IPS DF 19.7 (cell line): ENCODE measurements around the gene ZNF785.
"Not testable (repeated sequence)": the region's sequence is repeated elsewhere in the genome, so short reads cannot be mapped to it uniquely, and the experiment has no call there.

Source experiments
- DNase-seq: peaks from one replicate; pipeline ENCODE4 v3.0.0-alpha.2; 2013; ENCODE audit warnings: low read depth, low spot score

The ZNF785 gene

DNA sequence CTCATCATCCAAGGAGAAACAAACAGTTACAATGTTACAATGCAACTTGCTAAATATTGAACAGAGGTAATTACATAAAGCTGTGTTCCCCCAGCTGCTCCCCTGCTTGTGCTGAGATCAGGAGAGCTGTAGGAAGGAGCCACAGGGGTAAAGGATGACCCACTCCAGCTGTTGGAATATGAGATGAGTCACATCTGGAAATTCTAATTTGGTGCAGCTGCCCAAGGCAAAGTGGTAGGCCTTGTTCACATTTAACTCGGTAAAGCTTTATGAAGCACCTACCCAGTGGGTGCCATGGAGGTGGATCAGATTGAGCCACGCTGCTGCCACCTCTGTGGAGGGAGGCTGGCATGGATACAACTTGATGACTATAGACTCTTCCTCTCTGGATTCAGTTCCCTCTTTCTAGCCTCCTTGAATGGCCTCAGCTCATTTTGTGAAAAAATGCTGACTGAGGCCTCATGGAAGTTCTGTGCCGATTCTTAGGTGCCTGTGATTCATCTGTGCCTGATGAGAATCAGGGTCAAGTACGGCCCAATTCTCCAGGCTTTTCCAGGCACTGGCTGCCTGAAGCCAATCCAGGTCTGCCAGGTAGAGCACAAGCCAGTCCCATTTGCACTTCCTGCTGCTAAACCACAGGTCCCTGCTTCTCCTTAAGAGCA is 17.2 kb upstream of the ZNF785 start:
- no peak for DNase-seq

DNA sequence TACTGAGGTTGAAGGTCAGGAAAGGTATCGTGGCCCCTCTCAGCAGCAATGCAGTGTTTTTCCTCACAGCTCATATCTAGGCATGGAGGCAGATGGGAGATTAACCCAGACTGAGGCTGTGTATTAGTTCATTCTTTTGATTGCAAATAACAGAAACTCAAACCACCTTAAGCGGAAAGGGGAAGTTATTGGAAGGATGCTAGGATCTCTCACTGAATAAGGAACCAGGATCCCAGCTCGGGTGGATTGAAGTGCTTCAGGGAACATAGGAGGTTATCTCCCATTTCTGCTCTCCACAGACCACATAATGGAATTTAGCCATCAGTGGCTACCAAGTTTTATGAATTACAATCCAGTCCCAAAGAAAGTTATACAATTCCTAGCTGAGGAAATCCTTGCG is 16.5 kb upstream of the ZNF785 start:
- DNase-seq: no peak

DNA sequence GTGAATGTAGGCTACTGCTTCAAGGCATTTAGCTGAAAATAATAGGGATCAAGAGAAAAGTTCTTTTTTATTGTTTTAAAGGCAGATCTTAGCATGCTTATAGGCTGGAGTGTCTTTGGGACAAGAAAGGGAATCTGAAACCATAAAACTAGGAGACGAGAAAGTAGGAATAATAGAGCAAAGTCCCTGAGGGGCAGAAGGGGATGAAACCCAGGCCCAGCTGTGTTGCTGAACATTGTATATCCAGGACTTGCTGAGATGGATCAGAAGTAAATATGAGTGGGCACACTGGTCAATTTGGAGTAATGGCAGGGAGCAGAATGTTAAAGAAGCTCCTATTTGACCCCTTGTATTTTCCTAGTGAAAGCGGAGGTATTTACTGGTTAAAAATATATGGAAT is 15.4 kb upstream of the ZNF785 start:
- no peak for DNase-seq

DNA sequence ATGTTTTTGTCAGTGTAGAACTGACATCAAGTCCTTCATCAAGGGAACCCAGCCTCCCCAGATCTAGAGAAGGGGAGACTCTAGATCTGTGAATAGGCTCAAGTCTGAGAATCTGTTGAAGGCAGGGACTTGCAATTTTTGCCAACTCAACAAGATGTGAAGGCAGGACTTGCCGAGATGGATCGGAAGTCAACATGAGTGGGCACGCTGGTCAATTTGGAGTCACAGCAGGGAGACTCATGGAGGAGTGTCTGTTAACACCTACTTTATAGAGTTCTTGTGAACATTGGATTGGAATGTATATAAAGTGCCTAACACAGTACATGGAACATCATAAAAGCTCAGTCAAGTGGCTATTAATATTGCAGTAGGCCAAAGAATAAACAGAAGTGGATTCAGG is 14.7 kb upstream of the ZNF785 start:
- no peak for DNase-seq

DNA sequence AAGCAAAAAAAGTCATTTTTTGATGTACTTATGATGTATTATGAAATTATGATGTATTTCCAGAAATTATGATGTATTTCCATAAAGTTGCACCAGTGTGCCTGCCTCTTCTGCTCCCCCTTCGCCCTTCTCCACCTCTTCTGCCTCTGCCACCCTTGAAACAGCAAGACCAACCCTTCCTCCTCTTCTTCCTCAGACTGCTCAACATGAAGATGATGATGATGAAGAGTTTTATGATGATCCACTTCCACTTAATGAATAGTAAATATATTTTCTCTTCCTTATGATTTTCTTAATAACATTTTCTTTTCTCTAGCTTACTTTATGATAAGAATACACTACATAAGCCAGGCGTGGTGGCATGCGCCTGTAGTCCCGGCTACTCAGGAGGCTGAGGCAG is 7.4 kb upstream of the ZNF785 start:
- DNase-seq: no peak

DNA sequence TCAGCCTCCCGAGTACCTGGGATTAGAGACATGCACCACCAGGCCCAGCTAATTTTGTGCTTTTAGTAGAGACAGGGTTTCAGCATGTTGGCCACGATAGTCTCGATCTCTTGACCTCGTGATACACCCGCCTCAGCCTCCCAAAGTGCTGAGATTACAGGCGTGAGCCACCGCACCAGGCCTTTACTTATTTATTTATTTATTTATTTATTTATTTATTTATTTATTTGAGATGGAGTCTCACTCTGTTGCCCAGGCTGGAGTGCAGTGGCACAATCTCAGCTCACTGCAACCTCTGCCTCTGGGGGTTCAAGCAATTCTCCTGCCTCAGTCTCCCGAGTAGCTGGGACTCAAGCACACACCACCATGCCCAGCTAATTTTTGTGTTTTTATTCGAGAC is 5.4 kb upstream of the ZNF785 start:
- not testable (repeated sequence) for DNase-seq

DNA sequence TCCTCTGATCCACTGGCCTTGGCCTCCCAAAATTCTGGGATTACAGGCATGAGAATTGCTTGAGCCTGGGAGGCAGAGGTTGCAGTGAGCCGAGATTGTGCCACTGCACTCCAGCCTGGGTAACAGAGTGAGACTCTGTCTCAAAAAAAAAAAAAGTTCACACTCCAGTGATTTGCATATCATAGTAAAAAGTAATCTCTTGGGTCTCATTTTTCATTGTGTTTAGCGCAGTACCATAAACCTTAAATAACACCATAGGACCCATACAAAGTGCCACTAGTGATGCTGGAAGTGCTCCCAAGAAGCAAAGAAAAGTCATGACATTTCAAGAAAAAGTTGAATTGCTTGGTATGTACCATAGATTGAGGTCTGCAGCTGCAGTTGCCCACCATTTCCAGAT is 4.1 kb upstream of the ZNF785 start:
- DNase-seq: not testable (repeated sequence)

DNA sequence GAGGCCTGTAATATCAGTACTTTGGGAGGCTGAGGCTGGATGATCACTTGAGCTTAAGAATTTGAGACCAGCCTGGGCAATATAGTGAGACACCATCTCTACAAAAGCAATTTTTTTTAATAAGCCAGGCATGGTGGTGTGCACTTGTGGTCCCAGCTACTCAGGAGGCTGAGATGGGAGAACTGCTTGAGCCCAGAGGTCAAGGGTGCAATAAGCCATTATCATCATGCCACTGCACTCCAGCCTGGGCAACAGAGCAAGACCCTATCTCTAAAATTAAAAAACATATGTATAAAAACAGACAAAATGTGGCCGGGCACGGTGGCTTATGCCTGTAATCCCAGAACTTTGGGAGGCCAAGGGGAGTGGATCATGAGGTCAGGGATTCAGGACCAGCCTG is 3.2 kb upstream of the ZNF785 start:
- DNase-seq: no peak

DNA sequence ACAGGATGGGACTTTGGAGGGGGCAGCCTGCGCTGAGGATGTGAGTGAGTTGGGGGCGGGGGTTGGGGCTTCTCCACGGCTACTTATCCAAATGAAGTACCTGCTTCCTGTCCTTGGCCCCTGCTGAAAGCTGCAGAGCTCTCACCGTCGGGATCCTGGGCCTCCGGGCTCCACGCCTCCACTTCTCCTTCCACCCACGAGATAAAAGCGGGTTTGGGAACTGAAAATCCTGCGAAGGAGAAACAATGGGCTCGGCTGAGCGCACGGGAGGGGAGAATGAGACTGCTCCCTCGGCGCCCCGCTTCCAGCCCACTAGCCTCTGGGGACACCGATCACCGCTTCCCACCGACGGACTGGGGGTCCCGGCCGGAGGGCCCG is 486 bp downstream of the ZNF785 start:
- DNase-seq: no peak

DNA sequence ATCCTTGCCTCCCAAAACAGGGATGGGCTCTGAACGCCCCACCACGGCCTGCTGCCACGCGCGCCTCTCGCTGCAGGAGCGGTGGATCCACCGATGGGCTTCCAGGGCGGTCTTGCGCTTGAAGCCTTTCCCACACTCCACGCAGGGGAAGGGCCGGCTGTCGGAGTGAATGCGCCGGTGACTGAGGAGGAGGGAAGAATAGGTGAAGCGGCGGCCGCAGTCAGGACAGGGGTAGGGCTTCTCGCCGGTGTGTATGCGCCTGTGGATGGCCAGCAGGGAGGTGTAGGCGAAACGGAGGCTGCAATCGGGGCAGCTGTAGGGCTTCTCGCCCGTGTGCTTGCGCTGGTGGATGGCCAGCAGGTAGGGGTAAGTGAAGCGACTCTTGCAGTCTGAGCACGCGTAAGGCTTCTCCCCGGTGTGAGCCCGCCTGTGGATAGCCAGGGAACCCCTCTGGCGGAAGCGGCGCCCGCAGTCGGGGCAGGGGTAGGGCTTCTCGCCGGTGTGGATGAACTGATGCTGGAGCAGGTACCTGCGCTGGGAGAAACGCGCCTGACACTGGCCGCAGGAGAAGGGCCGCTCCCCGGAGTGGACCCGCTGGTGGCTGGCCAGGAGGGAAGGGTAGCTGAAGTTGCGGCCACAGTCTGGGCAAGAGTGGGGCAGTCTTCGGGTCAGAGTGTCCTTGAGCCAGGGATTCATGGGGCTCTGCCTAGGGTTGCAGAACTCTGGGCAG is 2.7 kb downstream of the ZNF785 start:
- no peak for DNase-seq

DNA sequence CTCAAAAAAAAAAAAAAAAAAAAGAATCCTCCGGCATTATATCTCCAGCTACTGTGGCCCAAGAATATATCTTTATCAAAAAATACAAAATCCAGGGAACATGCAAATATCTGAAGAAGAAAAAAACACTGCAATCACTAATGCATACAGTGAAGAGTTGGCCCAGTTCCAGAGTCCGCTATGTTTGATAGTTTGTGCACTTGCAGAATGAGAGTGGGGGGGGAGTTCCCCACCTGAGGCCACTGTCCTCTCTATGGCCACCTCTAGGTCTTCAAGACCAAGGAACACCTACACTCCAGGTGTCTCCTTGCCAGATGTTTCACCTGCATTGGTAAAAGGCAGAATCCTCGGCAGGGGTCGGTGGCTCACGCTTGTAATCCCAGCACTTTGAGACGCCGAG is 4.0 kb downstream of the ZNF785 start:
- DNase-seq: no peak

DNA sequence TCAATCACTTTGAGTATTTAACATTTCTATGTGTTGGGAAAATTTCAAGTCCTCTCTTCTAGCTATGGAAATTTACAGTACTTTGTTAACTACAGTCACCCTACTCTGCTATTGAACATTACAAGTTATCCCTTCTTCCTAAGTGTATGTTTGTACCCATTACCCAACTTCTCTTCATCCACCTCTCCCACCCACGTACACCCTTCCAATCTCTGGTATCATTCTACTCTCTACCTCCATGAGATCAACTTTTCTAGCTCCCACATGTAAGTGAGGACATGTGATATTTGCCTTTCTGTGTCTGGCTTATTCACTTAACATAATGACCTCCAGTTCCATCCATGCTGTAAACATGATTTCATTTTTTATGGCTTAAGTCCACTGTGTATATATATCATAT is 10.8 kb downstream of the ZNF785 start:
- no peak for DNase-seq

DNA sequence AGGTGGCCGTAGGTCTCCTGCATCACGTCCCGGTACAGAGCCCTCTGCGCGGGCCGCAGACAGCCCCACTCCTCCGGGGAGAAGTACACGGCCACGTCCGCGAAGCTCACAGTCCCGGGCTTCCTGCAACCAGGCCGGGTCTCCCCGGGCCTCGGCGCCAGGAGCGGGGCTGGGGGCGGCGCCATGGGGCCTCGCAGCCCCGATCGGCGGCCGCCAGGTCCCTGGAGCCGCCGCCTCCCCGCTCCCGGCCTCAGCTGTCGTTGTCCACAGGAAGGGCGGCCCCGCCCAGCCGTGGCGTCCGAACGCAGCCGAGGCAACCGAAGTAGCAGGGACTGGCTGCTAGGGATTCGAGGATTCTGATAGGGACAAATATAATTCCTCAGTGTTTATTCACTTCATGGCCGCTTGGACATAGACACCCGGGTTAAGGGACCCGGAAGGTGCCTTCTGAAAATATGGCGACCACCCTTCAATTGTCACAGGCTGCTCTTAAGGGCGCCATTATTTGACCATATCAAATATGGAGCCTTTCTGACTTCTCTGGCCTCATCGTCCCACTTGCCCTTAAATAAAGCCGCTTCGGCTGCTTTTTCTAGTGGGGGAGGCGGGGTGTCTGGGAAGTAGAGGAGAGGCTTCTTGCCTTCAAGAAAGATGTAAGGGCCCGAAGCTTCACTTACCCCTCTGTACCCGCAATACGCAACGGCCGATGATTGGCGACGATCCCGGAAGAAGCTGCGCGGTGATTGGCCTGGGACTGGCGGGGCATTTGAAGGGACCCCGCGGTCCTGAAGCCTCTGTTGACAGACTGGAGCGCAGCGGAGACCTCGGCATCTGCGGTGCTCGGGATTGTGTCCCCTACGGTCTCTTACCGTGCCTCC is 13.8 kb downstream of the ZNF785 start, which contains the start of gene ZNF688:
Gene ZNF688 (minus strand): TSS at position 270 of the 878 bp plus-strand sequence. CDS start 85 bp downstream, at position 185.
- DNase-seq: peak; percentile 90

DNA sequence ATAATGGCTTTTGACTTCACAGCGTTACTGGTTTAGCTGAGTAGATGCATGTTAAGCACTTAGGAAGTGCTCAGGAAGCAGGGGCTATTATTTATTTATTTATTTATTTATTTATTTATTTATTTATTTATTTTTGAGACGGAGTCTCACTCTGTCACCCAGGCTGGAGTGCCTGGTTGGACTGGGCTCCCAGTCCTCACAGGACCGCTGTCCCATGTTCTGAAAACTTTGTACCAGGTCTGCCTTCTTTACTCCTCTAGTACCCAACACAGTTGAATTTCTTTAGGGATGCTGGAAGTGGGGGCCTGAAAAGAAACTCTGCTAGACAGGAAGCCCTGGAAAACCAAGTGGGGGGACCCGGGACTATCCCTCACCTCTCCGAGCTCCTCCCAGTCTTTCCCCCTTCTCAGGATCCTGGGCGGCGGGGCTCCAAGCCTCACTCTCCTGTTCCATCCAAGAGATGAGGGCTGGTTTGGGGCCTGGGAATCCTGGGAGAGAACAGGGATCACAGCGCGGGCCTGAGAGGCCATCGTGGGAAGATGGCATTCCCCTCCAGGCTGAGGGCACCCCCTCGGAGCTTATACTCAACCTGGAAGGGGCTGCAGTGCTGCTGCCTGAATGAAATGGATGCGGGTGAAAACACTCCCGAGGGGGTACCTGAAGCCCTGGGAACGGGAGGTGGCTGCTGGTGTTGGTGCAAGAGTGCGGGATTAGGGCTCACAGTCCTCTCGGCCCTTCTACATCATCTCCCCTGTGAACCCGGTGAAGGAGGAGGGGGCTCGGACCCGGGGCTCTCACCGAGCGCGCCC is 14.7 kb downstream of the ZNF785 start:
- DNase-seq: no peak

DNA sequence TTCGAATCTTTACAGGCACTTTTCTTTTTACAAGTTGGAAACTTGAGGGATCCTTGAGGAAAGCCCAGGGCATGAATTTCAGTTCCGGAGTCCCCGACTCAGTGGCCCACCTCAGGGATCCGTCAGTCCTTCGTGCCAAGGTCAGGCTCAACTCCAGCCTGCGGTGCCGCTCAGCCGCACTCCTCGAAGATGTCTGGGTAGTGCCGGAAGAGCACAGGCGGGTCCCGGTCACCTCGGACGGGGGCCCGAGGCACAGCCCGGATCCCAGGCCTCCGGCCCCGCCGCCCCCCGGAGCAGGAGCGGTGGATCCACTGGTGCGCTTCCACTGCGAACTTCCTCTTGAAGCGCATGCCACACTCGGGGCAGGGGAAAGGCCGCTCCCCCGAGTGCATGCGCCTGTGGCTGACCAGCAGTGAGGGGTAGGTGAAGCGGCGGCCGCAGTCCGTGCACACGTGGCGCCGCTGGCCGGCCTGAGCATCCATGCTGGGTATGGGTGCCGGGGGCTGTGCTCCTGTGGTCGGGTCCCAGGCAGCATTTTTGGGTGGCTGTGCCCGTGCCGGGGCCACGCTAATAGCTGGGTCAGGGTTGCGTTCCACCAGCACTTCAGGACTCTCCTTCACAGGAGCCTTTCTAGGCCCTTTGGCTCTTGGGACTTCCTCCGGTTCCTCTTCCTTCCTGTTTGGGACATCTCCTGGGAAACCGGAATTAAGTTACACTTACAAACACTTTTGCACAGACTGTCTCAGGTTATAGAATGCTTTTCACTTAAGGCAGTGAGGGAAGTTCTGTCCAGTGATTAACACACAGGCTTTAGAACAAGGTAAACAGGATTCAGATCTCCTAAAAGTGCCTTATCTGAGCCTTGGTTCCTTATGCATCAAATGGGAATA is 15.5 kb downstream of the ZNF785 start:
- DNase-seq: no peak

DNA sequence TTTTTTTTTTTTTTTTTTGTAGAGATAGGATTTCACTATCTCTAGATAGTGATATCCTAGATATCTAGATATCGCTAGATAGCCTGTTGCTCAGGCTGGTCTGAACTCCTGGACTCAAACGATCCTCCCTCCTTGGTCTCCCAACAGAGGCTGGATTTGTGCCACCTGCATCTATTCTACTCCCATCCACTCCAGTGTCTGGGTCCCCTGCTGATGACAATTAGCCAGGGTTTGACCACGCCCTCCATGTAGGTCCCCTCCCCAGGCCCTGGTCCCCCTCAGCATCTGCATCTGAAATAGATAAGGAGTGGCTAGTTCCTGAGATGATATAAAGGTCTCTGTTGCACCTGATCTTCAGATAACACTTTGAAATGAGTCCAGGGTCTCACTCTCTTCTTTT is 16.2 kb downstream of the ZNF785 start:
- DNase-seq: no peak

DNA sequence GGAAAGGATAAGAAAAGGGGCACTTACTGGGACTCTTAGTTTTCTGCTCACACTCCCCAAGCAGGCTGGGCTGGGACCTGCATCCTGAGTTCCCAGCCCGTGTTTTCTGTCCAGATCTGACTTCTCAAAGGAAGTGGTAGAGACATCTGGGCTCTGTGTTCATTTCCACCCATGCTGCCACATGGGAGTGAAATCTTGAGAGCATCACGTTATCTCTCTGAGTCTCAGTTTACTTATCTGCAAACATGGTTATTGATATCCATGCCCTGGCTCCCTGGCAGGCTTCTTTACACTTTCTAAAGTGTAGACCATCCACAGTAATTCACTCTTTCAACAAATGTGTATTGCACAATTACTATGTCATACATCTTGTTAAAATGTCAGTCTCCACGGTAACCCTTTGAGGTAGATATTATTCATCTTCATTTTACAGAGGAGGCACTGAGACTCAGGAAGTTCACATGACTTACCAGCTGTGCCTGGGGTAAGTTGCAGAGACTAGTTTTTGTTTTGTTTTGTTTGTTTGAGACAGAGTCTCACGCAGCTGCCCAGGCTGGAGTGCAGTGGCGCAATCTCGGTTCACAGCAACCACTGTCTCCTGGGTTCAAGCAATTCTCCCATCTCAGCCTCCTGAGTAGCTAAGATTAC is 17.4 kb downstream of the ZNF785 start:
- no peak for DNase-seq

DNA sequence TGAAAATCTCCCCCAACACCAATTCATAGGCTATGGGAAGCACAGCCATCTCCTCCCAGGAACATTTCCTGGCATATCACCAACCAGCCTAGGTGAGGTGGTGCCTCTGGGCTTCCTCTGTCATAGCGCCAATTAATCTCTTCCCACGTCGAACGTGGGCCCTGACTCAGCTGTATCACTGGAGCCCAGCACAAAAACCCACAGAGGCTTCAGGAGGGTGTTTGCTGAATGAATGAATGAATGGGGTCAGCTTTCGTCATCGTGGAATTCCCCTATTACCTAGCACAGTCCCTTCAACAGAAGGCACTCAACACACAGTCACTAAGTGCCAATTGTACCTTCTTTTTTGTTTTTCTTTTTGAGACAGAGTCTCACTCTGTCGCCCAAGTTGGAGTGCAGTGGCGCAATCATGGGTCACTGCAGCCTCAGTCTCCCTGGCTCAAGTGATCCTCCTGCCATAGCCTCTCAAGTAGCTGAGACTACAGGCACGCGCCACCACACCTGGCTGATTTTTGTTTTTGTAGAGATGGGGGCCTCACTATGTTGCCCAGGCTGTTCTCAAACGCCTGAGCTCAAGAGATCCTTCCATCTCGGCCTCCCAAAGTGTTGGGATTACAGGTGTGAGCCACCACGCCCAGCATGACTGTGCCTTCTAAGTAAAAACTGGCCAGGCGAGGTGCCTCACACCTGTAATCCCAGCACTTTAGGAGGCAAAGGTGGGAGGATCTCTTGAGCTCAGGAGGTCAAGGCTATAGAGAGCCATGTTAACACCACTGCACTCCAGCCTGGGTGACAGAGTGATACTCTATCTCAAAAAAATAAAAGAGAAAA is 18.1 kb downstream of the ZNF785 start:
- no peak for DNase-seq

DNA sequence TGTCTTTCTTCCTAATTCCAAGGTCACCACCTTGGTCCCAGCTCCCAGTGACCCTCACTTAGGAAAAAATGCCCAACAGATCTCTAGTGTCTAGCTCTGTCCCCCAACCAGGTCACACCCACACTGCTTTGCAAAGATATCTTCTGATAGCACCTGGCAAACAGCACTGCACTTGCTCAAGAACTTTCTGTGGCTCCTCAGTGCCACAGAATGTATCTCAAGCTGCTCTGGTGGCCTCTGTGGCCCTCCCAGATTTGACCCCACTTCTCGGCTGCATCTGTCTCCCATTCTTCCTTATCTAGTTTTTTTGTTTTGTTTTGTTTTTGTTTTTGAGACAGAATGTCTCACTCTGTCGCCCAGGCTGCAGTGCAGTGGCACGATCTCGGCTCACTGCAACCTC is 19.0 kb downstream of the ZNF785 start:
- no peak for DNase-seq
